Neural cell (in vitro differentiated cells): ENCODE measurements around the gene LIMCH1.

Source experiments
- CTCF ChIP-seq: fragments of 450-650 bp; IDR thresholded peaks from 2 replicates; pipeline ENCODE4 v1.5.1; 2014; ENCODE audit warnings: antibody characterized with exemption, mild to moderate bottlenecking, moderate library complexity; ENCODE audit not compliant: poor library complexity, severe bottlenecking
- EZH2 ChIP-seq: fragments of 200-600, 300-800 bp; shearing (Covaris generic), sonication (generic); IDR thresholded peaks from 2 replicates; pipeline ENCODE4 v1.6.1; 2014; ENCODE audit warnings: antibody characterized with exemption, low read length, borderline replicate concordance, mild to moderate bottlenecking; ENCODE audit not compliant: insufficient read depth, poor library complexity, severe bottlenecking
- POLR2AphosphoS5 ChIP-seq: IDR thresholded peaks from 2 replicates; pipeline ENCODE4 v1.6.1; 2012
- TAF1 ChIP-seq: IDR thresholded peaks from 2 replicates; pipeline ENCODE4 v1.6.1; 2012; ENCODE audit warnings: low read depth

- no peak for TF ChIP-seq CTCF
- TF ChIP-seq POLR2AphosphoS5 = no peak
- TF ChIP-seq EZH2 = no peak
- no peak for TF ChIP-seq TAF1
Observed at GRCh38 chr4:41533680-41534079, 4.3 kb upstream of the LIMCH1 start.
